Right forelimb (tissue), 1 donor: ENCODE data around the gene GALT.

ENCODE experiments used
- DNase-seq: peaks from one replicate; pipeline ENCODE4 v3.0.0-alpha.2; 2018

GALT gene

GRCh38 chr9:34652602-34653000 is 6.1 kb downstream of the GALT start:
- no peak for DNase-seq

DNA sequence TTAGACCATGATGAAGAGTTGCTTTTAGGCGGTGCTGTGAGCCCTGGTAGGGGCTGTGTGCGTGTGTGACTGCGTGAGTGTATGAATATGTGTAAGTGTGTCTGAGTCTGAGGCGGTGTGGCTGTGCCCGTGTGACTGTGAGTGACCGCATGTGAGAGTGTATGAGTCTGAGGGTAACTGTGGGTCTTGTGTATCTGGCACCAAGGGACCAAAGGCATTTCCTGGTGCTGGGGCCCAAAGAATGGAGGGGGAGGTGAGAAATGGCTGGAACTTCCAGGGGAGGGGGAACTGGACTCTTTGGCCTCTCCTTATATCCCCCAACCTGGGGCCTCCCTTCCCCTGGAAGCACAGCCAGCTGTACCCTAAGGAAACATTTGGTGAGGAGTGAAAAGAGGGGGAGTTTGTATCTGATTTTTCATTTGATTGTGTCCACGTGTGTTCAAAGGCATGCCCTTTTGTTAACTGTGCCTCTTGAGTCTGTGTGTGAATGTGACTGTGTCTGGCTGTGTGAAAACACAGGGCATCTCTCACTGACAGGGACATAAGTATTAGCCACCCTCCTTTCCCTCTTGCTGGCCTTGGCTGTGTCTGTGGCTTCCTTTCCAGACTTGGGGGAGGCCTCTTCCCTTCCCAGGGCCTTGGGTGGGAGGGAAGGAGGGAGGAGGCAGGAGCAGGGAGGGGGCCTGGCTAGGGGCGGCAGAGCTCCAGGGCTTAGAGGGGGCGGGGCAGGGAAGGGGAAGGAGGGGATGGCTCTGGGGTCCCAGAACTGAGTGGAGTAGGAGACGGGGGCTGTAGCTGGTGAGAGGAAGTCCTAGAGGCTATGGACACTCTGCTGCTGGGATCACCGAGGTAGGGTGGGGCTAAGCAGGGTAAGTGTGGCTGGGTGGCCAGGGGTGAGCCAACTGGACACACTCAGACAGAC is 6.9 kb downstream of the GALT start:
- peak; percentile 88 for DNase-seq

DNA sequence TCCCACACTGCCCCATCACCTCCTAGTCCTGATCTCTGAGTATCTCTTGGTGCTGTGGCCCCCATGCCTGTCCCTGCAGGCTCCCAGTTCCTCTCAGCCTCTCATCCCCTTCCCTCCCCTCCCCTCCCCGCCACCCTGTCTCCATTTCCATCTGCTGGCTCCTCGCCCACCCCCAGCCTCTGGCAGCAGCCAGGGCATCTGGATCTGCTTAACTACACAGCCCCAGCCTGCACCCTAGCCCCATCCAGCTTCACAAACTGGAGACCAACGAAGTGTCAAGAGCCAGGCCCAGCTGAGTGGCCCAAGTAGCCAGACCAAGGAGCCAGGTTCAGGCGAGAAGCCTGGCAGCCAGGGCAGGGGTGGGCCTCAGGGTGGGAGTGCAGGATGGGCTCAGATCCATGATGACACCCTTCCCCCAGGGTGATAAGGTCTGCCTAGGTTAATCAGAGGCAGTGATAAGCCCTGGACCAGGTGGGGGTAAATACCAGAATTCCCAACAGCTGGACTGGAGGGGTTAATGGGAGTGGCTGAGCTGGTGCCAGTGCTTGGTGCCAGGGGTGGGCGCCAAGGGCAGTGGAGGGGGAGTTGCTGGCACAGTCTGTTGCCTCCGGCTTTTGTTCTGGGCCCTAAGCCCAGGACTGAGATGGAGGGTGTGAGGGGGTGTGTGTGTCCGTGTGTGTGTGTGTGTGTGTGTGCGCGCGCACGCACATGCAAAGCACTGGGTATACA is 8.0 kb downstream of the GALT start:
- peak; percentile 91 for DNase-seq

DNA sequence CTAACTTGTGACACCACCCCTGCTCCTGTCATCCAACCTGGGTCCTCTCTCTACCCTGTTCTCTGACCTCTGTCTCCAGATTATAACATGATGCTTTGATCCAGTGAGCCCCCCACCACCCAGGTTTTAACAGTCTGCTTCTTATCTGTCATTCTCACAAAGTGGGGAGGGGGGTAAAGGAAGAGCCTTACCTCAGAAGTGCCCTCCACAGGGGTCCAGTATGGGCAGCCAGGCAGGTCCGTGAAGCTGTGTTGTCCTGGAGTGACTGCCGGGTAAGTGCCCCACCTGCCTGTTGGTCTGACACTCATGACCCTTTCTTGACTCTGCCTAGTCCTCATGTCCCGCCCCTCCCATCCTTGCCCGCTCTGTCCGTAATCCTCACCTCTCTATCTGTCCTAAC is 8.9 kb downstream of the GALT start:
- no peak for DNase-seq

GRCh38 chr9:34656992-34657391 is 10.5 kb downstream of the GALT start:
- DNase-seq = no peak

- no peak for DNase-seq
Measured at GRCh38 chr9:34658461-34658860, 12.0 kb downstream of the GALT start.

DNA sequence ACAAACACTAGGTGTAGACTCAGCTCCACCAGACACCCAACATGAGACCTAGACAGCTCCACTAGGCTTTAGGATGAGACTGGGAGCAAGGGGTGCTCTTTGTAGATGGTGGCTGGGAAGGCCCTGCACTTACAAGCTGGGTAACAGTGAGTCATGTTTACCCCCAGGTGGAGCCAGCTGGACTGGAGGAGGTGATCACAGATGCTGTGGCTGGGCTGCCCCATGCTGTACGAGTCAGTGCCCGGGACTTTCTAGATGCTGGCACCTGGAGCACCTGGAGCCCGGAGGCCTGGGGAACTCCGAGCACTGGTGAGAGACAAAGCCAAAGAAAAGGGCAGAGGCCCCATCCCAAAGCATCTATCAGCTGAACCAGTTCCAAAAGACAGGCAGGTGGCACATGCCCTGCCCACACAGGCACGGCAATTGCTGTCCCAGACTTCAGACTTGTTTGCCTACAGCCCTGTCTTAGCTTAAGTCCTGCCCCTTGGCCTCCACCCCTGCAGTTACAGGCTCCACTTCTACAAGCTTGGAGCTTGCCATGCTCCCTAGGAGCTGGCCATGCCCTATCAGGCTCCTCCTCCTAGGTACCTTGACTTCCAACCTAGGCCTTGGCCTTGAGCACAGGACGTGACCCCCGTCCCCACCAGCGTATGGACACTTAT is 13.2 kb downstream of the GALT start:
- DNase-seq = no peak

DNA sequence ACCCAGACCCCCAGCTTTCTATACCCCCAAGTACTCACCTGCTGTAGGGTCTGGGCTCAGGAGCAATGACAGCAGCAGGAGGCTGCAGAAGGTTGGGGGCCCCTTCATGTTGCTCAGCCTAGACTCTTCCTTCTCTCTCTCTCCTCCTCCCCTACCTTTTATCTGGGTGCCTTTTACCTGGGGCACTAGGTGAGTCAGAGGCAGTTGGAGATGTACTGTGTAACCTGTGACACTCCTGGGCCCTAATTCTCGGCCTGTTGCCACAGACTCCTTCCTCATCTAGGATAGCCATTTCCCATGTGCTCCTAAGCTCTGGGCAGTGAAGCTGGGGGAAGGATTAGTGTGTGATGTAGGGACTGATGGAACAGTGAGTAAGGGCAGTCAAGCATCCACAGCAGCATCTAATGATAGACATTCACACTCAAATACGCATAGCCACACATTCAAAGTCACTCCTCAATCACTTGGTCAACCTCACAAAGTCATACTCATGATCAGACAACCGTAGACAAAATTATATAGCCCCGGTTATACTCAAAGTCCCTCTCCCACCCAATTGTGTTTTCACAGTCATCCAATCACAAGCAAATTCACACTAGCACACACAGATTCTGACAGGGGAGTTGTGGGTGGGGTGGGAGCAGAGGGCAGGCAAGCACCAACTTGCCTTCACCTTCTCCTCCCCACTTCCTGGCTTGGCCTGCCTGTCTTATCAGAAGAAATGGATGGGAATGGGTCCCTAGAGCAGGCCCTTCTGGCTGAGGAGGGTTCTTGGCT is 16.2 kb downstream of the GALT start, which contains the start of gene CCL27:
Gene CCL27 (minus strand): TSS at position 132 of the 777 bp plus-strand sequence. CDS start 24 bp downstream, at position 108.
- DNase-seq = no peak

DNA sequence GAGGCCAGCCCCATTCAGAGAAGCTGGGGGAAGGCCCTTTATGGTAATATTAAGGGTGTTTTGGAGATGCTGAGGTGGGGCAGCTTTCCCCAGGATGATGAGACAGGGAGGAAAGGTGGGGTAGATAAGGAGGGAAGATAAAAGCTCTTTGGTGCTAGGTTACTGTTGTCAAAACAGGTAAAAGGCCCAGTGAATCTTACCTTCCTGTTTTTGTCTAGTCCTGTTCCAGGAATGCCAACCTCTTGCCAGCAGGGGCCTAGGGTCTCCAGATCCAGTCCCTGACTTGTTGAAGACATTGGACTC is 16.8 kb downstream of the GALT start:
- no peak for DNase-seq

GRCh38 chr9:34664281-34665066 is 18.0 kb downstream of the GALT start:
- DNase-seq = peak; percentile 74

DNA sequence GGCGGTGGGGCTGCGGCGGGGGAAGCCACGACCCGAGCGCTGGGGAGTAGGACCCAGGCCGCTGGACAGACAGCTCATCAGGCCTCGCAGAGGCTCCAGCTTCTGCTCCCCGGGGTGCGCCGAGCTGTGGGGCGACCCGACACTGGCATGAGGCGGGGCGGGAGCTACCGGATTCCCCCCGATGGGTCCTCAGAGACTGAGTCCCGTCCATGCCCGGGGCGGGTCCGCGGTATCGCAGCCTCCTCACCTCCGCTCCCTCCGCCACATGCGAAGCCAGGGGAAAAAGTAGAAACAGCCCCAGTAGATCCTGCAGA is 18.5 kb downstream of the GALT start:
- no peak for DNase-seq

DNA sequence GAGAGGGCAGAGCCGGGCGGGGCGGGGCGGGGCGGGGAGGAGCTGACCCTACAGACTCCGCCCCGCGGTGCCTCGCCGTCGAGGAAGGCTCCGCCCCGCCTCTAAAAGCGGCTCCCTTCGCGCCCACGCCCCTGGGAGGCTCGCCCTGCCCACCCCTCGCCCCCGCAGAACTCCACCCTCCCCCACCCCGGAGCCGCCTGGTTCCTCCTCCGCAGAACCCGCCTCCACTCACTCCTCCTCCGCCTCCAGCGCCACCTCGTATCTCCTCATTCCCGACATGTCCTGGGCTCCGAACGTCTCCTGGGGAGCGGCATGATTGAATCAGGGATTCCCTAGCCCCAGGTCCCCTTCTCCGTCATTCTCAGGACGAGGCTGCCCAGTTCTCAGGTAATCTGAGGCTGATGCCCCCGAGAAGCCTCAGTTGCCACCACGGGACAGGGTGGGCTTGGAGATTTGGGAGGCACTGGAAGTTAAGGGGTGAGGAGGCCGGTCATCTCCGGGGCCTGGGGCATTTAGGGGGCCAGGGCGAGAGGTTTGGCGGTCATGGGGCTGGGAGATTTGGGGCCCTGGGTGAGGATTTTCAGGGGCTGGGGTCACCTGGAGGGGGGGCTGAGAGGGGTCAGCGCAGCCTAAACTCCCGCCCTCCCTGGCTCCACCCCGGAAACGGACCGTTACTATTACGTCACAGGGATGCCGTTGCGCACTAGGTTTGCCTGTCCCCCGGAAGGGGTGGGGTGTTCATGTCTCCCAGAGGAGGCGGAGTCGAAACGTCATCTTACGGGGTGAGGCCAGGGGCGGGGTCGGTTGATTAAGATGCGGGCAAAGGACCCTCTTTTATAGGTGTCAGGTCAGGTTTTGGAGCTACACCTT is 19.1 kb downstream of the GALT start:
- peak; percentile 95 for DNase-seq

DNA sequence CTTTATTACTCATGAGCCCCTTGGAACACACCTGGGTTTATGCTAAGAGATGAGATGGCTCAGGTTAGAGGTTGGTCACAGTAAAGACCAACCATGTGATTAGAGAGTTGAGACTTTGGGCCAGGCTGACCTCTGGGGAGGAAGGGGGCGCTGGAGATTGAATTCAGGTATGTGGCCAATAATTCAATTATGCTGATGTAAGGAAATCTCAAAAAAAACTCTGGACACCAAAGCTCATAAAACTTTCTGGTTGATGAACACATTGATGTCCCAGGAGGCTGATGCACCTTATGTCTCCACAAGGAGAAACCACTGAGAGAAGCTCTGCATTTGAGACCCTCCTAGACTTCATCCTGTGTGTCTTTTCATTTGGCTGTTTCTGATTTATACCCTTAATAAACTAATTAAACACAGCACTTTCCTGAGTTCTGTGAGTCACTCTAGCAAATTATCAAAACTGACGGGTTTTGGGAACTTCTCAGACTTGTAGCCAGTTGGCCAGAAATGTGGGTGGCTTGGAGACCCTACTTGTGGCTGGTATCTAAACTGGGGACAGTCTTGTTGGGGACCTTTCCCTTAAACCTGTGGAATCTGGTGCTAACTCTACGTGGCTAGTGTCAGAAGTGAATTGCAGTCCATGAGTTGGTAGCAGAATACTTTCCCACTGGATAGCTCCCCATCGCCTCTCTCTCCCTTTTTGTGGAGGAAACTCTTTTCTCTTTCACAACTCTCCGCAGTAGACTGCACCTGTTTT is 23.5 kb downstream of the GALT start:
- no peak for DNase-seq

- DNase-seq = no peak
Measured at GRCh38 chr9:34671307-34671706, 24.8 kb downstream of the GALT start.

- no peak for DNase-seq
Measured at GRCh38 chr9:34674440-34674839, 28.0 kb downstream of the GALT start.

GRCh38 chr9:34675048-34675714 is 28.7 kb downstream of the GALT start:
- peak; percentile 65 for DNase-seq

GRCh38 chr9:34675869-34676268 is 29.4 kb downstream of the GALT start:
- DNase-seq = no peak

- no peak for DNase-seq
Measured at GRCh38 chr9:34684145-34684544, 37.7 kb downstream of the GALT start.

GRCh38 chr9:34684816-34685215 is 38.3 kb downstream of the GALT start:
- no peak for DNase-seq

DNA sequence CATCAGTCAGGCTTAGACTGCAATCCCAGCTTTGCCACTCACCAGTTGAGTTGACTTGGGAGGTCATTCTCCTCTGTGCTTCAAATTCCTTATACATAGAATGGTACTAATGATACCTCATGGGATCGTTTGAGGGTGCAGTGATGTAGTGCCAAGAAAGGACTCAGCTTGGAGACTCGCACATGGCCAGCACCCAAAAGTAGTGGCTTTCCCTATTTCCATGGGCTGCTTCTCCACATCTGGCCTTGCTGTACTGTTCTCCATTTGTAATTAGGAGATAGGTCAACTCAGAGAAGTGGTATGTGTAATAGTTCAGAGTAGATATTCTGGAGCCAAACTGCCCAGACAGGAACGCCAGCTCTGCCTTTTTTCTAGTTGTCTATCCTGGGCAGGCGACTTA is 39.1 kb downstream of the GALT start:
- no peak for DNase-seq
